ENCODE data around the gene DRD4. TPM values are rescaled to one million over a fixed set of nuclear protein-coding genes. Genes with fewer than 3 reads are reported as not detected.

The DRD4 gene
- total and polyA plus RNA-seq, 4 donors = 0.05 to 1.1 (median 0.35) TPM; not detected in 1

GRCh38 chr11:612961-613300, 24.1 kb upstream of the DRD4 start:
- no peak overlapping the region for H3K4me3 ChIP-seq
- H3K4me1 ChIP-seq (ENCODE audit: control insufficient read depth in 5 of 5, insufficient read depth in 5 of 5, low read length in 5 of 5) = peaks cover 0 to 14% (median 9%) of the 10 kb centered on the region in 5 donors
- no peaks in the 10 kb centered on the region for H3K9me3 ChIP-seq (ENCODE audit: control insufficient read depth in 4 of 4, insufficient read depth in 3 of 4, low read length in 3 of 4)
- TF ChIP-seq, protein P1, sequence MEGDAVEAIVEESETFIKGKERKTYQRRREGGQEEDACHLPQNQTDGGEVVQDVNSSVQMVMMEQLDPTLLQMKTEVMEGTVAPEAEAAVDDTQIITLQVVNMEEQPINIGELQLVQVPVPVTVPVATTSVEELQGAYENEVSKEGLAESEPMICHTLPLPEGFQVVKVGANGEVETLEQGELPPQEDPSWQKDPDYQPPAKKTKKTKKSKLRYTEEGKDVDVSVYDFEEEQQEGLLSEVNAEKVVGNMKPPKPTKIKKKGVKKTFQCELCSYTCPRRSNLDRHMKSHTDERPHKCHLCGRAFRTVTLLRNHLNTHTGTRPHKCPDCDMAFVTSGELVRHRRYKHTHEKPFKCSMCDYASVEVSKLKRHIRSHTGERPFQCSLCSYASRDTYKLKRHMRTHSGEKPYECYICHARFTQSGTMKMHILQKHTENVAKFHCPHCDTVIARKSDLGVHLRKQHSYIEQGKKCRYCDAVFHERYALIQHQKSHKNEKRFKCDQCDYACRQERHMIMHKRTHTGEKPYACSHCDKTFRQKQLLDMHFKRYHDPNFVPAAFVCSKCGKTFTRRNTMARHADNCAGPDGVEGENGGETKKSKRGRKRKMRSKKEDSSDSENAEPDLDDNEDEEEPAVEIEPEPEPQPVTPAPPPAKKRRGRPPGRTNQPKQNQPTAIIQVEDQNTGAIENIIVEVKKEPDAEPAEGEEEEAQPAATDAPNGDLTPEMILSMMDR (IDR thresholded peaks at IDR 0.05; ENCODE audit: control extremely low read depth, extremely low read depth) = no peak
- H3K27me3 ChIP-seq (ENCODE audit: control insufficient read depth in 3 of 3, insufficient read depth in 3 of 3, low read length in 2 of 3) = no peaks in the 10 kb centered on the region
- DNase-seq (no peak), ATAC-seq (ENCODE audit: insufficient read depth, low FRiP score) (no peak)
- peak overlapping the region in 1 of 2 donors; percentile 55 for H3K27ac ChIP-seq (ENCODE audit: low read depth in 1 of 2, low read length in 1 of 2)
- no peak overlapping the region for H3K9ac ChIP-seq (ENCODE audit: insufficient read depth in 1 of 2, low read length in 2 of 2)
- 94 to 96% methylated on average over 10 of the region's 10 CpGs for WGBS, 2 donors
- peaks cover 8 to 64% (median 21%) of the 10 kb centered on the region in 4 donors for H3K36me3 ChIP-seq (ENCODE audit: control insufficient read depth in 4 of 4, insufficient read depth in 4 of 4, low read length in 4 of 4)

DNA sequence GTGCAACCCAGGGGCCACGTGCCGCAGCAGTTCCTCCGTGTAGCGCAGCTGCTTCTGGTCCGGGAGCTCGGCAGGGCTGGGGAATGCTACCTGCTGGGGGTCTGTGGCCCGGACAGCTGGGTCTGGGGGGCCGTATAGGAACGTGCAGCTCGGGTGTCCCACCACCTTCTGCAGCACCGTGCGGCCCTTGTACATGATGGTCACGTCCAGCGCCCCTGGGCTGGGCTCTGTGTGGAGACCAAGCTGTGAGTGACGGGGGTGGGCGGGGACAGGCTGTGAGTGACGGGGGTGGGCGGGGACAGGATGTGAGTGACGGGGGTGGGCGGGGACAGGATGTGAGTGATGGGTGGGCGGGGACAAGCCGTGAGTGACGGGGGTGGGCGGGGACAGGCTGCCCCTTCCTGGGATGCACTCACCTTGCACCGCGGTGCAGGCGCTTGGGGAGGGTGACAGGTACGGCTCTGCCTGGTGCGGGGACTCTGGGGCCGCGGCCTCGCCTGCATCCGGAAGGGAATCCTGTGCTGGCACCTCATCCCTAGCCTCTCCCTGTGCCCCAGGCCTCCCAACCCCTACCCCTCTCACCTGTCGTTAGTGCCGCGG, 23.6 kb upstream of the DRD4 start:
- Histone ChIP-seq H3K4me3 (no peak overlapping the region), H3K27ac (ENCODE audit: low read depth in 1 of 2, low read length in 1 of 2) (peak overlapping the region in 1 of 2 donors; percentile 98), H3K9me3 (ENCODE audit: control insufficient read depth in 4 of 4, insufficient read depth in 3 of 4, low read length in 3 of 4) (no peaks in the 10 kb centered on the region), H3K36me3 (ENCODE audit: control insufficient read depth in 4 of 4, insufficient read depth in 4 of 4, low read length in 4 of 4) (peaks cover 8 to 61% (median 18%) of the 10 kb centered on the region in 4 donors), H3K9ac (ENCODE audit: insufficient read depth in 1 of 2, low read length in 2 of 2) (no peak overlapping the region), H3K27me3 (ENCODE audit: control insufficient read depth in 3 of 3, insufficient read depth in 3 of 3, low read length in 2 of 3) (no peaks in the 10 kb centered on the region), H3K4me1 (ENCODE audit: control insufficient read depth in 5 of 5, insufficient read depth in 5 of 5, low read length in 5 of 5) (peaks cover 0 to 14% (median 9%) of the 10 kb centered on the region in 5 donors)
- DNase-seq = peak in 2 of 3 donors; percentile 39 to 74
- TF ChIP-seq, protein P1 (IDR thresholded peaks at IDR 0.05; ENCODE audit: control extremely low read depth, extremely low read depth) = no peak
- ATAC-seq (ENCODE audit: insufficient read depth, low FRiP score) = no peak
- WGBS, 2 donors = 56 to 80% methylated on average over 29 to 36 of the region's 36 CpGs

DNA sequence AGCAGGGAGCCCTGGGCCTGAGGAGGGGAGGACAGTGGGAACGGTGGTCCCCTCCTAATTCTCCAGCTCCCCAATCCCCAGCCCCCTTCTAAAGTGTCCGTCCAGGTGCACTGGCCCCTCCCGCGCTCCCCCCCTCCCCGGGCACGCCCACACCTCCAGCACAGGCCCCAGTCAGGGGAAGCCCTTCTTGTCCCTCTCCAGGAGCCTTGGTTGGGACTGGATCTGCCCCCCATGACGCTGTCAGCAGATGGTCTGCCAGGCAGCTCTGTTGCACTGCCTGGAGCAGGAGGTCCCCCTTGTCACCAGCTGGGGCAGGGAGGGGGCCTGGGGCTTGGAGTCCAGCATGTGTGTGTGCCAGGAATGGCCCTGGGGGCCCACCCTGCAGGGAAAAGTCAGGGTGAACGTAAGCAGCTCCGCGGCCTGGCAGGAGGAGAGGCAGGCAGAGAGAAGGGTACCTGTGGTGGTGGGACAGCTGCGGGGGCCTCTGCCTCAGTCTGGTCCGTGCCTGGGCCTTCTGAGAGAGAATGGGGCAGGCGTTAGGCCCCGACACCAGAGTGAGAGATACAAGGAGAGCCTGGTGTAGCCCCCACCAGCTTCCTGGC, 22.9 kb upstream of the DRD4 start:
- H3K4me3 ChIP-seq = no peak overlapping the region
- 79 to 87% methylated on average over 13 to 14 of the region's 14 CpGs for WGBS, 2 donors
- TF ChIP-seq, protein P1 (IDR thresholded peaks at IDR 0.05; ENCODE audit: control extremely low read depth, extremely low read depth) = no peak
- H3K27me3 ChIP-seq (ENCODE audit: control insufficient read depth in 3 of 3, insufficient read depth in 3 of 3, low read length in 2 of 3) = no peaks in the 10 kb centered on the region
- H3K4me1 ChIP-seq (ENCODE audit: control insufficient read depth in 5 of 5, insufficient read depth in 5 of 5, low read length in 5 of 5) = peaks cover 0 to 14% (median 9%) of the 10 kb centered on the region in 5 donors
- ATAC-seq (ENCODE audit: insufficient read depth, low FRiP score) (no peak), DNase-seq (no peak)
- peak overlapping the region; percentile 28 to 98 for H3K27ac ChIP-seq (ENCODE audit: low read depth in 1 of 2, low read length in 1 of 2)
- no peaks in the 10 kb centered on the region for H3K9me3 ChIP-seq (ENCODE audit: control insufficient read depth in 4 of 4, insufficient read depth in 3 of 4, low read length in 3 of 4)
- H3K36me3 ChIP-seq (ENCODE audit: control insufficient read depth in 4 of 4, insufficient read depth in 4 of 4, low read length in 4 of 4) = peaks cover 8 to 55% (median 15%) of the 10 kb centered on the region in 4 donors
- H3K9ac ChIP-seq (ENCODE audit: insufficient read depth in 1 of 2, low read length in 2 of 2) = no peak overlapping the region

All from lung (tissue), 12 donors.